NCI-H1930 (cell line): ENCODE measurements around the gene ALDH3A1.

Source experiments
- DNase-seq, 2 experiments: peaks; one replicate each; lab custom pipeline; 2025; lab: John Stamatoyannopoulos, UW

ALDH3A1 gene

DNA sequence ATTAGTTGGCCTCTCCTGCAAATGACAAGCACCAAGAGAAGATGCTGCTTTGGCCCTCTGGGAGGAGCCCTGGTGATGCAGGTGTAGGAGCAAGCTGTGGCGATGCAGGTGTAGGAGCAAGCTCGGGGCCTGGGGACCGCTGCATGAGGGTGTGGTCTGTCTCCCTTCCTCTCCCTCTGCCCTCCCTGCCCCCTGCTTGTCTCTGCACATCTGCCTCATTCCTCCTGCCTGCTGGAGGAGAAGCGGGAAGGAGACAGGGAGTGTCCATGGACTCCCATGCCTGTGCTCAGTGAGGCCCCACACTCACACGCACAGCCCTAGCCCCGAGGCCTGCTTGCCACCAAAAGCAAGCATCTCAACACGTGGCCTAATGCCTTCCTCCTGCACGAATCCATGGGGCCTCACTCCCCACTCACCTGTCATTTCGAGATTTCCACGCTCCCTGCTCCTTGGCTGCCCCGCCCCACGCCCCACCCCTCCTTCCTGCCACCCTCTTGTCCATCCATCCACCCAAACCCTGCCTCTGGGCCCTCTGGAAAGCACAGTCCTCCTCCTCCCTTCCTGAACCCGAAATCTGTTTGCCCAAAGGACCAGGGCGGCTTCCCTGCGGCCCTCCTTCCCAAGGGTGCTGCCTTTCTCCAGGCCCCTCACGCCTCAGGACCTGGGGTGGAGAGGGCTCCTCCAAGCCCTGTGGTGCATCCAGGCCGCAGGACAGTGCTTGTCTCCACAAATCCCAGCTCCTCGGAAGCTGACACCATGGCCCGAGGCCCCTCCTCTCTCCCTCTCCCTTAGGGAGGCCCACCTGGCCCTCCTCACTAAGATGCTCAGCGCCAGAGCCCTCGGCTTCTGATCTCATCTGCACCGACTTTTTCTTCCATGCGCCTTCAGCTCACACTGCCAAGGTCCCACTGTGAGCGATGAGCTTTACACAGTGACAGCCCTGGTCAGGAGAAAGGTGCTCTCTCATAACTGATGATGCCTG lies 11.8 kb upstream of the ALDH3A1 start:
- no peak for DNase-seq

DNA sequence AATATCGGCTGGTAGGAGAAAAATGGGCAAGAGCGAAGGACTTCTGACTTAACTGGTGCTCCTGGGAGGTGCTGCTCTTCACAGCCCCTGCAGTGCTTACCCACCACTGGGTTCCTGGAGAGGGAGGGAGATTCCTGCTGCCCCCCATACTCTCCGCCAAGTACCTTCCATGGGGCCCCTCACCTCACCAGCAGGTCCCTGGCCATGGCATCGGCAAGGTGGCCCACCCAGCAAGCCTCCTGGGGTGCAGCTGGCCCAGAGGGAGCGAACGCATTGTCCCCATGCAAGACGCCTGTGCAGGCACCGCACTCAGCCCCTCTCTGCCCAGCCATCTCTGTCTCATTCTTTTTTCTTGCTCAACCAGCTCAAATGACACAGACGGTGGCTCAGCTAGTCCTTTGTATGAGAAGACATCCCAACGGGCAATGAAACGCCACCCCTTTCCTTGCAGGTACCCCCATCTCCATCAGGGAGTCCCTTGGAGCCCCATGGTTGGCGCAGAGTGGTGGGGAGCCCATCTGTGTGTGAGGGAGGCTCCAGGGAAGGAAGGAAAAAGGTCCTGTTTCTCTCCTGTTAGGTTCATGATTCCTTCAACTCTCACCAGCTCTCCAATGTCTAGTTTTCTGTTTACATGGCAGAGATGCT lies 9.6 kb upstream of the ALDH3A1 start:
- no peak for DNase-seq

DNA sequence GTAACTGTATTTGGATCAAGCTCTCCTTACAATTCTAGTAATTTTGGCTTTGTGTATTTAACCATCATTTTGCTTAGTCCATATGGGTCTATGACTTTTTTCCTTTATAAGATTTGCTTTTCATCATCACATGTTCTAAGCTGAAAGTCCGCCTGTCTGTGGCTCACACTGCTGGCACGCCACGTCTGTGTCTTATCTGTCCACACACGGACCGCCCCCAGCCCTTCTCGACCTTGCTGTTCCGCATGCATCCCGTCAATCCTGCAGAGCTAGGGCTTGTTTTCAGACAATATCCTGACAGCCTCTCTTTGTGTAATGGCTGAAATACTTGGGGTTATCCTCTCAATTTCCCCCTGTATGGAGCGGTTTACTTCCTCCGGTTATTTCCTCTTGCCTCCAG lies 8.4 kb upstream of the ALDH3A1 start:
- no peak for DNase-seq

DNA sequence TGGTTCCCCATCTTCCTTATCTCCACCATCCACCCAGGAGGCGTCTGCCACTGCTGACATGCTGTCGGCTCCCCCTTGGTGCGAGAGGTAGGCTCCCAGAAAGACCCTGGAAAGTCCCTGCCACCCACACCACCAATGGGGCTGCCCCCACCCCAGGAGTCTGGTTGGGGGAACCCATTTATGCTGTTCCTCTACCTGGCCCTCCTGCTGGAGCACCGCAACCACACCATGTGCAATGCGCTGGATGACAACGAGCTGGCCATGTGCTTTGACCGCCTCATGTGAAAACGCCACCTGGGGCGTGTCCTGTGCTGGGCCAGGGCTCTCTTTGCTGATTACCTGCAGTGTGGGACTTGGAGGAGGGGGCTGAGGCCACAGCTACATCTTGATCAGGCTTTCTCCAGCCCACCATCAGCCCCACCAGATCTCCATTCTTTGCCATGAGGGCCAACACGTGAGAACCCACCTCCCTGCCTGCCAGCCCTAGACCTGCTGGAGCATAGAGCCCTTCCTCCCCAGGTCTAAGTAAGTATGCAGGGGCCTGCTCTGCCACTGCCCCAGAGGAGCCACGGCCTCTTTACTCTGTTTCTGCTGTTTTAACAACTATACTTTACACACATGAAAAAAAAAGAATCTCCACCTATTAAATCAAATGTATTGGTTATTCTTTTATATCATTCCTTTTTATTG lies 7.9 kb upstream of the ALDH3A1 start:
- DNase-seq, result no peak

DNA sequence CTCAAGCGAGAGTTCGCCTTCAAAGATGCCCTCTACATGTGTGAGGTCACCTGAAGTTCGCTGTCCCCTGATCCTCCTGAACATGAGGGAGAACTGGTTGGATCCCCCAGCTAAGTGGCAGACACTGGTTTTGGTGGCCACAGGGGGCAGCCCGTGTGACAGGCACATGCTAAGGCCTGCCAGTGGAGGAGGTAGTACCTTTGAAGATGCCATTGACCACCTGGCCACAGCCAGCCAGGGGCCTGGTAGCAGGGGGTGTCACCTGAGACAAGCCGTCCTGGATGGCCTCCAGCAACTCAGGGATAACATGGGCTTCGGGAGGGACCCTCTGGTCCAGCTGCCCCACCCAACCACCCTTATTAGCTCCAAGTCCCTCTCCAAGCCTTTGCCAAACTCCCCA lies 7.3 kb upstream of the ALDH3A1 start:
- DNase-seq, result no peak

DNA sequence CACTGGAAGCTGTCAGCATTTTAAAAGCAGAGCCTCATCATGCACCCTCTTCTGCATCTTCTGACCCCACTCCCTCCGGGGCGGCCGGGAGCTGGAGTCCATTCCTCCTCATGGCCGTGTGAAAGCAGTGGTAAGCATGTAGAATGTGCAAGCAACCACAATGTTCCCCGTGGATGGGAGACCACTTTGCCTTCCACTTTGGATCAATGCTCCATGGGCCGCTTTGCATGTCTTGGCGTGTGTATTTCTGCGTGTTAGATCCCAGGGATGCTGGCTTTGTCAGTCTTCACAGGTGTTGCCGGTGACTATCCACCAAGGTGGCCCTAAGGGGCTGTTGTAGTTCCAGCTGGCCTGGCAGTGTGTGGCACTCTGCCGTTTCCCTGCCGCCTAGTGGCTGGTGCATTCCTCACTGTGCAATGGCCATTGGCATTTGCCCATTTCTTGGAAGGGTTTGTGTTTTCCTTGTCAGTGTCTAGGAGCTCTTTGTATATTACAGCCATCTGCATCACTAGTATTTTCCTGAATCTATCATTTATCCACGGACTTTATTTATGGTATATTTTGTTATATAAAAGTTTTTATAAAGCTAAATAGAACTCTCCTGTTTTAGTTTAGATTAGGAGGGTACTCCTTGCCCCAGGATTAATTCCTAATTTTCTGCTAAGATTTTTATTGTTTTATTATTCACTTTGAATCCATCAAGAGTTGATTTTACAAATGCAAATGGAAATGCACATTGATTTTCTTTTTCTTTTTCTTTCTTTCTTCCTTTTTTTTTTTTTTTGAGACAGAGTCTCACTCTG lies 5.8 kb upstream of the ALDH3A1 start:
- peak in 1 of 2 experiments; percentile 10 for DNase-seq

DNA sequence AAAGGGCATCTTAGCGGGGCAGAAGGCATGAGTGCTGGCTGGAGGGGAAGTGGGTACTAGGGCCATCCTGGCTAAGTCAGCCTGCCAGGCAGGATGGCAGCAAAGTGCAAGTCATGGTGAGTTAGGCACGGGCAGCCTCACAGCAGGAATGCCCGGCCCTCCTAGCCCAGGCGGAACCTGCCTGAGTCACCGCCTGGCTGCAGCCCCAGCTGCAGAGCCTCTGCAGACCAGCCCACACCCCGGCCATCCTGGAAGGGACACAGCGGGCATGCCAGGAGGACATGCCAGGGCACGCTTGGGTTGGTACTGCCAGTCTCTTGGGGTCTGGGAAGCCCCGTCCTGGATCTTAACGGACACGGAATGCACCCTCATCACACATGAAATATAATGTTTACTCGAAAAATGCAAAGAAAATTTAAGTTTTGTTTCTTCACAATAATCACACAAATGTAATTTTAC lies 5.0 kb upstream of the ALDH3A1 start:
- DNase-seq, result no peak

DNA sequence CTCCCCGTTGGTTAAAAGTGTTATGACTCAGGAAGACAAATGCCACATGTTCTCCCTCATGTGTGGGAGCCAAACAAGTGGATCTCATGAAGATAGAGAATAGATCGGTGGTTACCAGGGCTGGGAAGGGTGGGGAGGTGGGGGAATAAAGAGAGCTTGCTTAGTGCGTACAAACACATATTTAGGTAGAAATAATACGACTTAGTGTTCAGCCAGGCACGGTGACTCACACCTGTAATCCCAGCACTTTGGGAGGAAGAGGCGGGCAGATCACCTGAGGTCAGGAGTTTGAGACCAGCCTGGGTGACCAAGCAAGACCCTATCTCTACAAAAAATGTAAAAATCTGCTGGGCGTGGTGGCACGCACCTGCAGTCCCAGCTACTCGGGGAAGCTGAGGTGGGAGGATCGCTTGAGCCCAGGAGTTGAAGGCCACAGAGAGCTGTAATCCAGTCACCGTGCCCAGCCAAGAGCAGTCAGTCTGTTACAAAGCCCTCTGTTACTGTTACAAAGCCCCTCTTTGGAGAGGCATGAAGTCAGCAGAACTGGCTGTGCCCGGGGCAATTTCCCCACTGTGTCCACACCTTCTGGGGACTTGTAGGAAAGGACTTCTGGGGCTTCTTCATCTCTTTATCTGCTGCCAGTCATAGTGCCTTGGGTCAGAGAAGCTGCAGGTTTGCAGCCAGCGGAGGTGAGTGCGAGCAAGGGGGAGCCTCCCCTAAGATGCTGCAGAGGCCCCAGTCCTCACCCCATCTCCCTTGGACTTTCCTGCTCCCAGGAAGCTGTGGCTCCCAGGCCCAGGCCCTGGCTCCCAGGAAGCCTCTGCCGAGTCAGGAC lies 4.3 kb upstream of the ALDH3A1 start:
- DNase-seq, result no peak

DNA sequence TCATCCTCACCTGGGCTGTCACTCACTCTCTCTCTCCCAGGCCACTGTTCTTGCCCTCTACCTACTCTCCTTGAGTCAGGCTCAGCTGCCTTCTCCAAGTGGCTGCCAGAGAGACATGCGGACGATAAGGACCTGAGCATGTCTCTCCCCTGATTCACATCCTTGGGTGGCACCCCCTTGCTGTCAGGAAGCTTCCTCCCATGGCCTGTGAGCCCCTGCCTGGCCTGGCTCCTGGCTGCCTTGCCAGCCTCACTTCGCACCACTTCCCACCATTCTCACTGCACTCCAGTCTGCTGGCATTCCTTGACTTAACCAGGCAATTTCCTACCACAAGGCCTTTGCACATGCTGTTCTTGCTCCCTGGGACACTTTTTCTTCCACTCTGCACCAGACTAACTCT lies 2.7 kb upstream of the ALDH3A1 start:
- no peak for DNase-seq

DNA sequence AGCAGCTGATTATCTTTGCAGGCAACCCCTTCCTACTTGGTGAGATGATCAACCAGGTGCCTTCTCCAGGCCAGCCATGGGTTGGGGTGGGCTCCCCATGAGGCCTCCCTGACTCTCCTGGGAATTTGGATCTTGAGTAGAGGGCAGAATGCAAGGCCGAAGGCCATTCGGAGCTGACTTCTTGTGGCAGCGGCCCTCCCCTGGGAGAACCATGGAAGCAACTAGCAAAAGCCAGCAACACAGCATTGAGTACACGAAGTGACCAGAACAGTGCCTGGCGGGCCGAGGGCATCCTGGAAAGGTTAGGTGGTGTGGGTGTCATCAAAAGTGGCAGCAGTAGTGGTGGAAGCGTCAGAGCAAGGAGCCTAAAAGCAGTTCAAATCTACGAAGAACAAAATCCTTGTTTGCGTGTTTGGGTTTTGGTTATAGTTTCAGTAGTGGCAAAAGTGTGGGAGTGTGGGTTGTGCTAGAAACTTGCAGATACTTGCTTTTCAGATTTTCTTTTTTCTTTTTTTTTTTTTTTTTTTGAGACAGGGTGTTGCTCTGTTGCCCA lies 2.0 kb upstream of the ALDH3A1 start:
- DNase-seq, result no peak

DNA sequence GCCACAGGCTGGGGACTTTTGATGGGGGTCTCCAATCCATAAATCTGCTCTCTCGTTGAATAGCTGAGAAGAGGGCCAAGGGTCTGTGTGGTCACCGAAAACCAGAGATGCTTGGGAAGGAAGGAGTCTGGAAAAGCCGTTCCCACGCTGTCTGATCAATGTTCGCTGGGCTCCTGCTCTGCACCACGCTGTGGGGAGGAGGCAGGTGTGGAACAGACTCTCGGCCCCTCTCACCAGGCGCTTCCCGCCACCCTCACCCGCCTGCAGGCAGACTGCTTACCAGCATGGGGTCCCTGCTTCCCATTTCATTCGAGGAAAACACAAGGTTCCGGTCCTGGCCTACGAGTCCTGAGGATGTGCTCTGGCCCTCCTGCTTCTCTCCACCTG lies 702 bp upstream of the ALDH3A1 start:
- no peak for DNase-seq

DNA sequence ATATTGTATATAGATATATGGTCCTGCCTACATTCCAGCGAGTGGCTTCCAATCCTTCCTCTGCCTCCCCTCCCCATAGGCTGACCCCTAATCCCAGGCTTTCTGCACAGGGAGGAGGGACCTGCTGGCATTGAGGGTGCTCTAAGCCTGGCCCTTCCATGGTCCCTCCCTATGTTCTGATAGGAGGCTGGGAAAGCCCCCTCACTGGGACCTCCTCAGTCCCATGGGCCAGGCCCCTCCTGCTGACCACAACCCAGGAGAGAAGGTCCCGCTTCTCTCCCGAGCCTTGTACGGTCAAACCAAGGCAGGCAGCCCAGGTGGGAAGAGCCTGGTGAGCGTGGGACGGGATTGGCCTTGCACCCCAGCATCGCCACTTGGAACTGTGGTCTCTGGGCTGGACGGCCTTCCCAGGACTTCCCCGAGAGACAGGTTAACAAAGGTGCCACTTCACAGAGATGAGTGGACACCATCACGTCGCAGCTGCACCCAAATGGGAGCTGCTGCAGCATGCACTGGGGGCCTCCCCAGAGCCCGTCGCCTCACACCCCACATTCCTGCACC lies 859 bp downstream of the ALDH3A1 start:
- DNase-seq, result no peak

DNA sequence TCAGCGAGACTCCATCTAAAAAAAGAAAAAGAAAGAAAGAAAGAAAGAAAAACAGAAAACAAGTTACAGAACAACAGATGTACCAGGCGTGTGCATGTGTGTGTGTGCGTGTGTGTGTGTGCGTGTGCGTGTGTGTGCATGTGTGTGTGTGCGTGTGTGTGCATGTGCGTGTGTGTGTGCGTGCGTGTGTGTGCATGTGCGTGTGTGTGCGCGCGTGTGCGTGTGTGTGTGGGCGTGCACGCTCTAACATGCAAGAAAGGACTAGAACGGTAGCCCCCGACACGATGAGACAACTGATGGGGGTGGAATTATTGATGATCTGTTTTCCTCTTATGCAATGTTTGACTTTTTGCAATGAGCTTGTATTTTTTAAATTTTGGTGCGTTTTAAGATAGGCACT lies 1.6 kb downstream of the ALDH3A1 start:
- DNase-seq, result no peak

DNA sequence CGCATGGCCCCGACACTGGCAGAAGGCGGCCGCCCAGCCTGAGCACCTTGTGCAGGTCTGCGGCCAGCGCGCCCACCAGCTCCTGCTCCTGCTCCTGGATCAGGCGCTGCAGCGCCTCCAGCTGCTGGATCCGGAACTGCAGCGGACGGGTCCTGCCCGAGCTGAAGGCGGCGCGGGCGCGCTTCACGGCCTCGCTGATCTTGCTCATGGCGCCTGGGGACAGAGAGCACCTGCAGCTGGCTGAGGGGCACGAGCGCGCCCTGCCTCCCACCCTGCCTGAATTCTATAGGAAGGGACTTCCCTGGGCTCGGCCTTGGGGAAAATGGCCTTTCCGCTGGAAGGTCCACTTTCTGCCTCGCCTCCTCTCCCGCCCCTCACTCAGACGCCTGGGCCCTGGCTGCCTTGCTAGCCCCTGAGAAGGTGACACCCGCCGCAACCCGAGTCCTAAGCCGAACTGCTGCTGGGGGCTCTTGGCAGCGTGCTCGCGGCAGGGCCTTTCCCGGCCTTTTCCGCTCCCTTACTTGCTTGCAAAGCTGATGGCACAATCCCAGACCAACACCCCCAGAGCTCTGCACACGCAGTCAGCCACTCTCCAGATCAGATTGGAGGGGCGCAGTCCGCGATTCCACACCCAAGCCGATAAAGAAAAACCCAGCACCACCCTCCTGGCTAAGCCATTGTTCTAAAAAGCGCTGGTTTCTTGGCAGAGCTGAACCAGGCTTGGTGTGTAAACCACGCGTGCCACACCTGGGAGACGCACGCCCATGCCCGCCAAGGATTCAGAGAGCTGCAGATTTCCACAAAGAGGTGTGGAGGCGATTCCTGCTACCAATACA lies 3.0 kb downstream of the ALDH3A1 start:
- DNase-seq, result peak; percentile 66 to 84

DNA sequence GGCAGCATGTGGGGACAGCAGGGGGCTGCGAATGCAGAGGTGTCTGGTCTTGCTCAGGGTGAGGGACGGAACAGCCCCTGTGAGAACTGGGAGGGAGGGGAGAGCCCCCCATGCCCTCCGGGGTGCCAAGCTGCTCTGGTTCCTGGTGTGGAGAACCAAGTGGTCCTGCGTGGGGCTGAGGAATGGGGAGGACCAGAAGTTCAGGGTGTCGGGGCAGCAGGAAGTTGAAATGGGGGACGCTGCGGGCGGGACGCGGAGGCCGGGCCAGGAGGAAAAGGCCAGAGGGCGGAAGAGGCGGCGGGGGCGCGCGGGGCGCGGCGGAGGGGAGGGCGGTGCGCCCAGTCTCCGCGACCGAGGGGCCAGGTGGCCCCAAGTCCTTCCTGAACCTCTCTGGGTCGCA lies 3.6 kb downstream of the ALDH3A1 start:
- DNase-seq, result no peak

DNA sequence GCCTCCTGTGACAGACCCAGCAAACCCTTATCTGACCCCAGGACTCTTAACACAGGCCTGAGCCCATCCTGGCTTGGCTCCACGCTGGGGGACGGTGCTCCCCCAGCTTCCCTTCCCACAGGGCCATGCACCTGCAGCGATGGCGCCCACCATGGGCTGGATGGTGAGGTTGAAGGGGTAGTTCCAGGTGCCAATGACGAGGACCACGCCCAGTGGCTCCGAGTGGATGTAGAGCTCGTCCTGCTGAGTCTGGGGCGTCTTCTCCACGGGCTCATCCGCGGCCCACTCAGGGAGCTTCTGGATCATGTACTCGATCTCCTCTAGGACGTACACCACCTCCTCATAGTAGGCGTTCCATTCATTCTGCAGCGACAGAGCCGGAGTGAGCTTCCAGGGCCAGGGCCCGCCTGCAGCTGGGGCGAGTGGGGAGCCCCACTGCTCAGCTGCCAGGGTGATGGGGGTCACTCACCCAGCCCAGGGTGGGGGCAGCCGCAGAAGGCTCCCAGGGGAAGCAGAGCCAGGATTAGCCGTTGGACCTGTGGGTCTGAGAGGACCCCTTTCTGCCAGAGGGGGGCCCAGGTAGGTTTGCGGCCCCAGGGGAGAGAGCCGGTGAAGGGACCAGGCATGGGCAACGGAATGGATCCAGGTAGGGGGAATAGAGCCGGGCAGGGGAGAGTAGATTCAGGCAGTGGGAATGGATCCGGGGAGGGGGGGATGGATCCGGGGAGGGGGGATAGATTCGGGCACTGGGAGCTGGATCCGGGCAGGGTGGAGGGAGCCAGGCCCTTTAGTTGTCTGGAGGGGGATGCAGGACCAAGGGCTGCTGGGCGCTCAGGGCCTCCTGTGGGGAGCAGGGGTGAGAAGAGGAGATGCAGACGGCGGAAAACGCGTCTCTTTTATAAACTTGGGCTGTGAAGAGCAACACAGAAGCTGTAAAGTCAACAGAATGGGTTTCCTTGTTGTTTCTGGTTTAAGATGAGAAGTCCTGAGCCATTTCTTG lies 4.7 kb downstream of the ALDH3A1 start:
- DNase-seq, result no peak

DNA sequence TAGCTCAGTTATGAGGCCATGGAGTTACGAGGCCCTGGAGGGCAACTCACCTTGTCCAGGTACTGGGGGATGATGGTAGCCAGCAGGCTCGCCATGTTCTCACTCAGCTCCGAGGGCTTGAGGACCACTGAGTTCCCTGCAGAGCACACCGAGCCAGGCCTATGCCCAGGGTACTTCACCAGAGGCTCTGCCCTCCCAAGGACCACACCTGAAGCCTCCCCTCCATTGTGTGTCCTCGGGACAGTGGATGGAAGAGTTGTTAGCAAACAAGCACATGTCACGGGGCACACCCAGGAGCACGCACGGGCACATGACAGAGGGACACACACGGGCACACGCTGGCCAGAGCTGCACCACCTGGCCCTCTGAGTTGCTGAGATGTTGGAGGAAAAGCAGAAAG lies 5.6 kb downstream of the ALDH3A1 start:
- DNase-seq, result no peak

DNA sequence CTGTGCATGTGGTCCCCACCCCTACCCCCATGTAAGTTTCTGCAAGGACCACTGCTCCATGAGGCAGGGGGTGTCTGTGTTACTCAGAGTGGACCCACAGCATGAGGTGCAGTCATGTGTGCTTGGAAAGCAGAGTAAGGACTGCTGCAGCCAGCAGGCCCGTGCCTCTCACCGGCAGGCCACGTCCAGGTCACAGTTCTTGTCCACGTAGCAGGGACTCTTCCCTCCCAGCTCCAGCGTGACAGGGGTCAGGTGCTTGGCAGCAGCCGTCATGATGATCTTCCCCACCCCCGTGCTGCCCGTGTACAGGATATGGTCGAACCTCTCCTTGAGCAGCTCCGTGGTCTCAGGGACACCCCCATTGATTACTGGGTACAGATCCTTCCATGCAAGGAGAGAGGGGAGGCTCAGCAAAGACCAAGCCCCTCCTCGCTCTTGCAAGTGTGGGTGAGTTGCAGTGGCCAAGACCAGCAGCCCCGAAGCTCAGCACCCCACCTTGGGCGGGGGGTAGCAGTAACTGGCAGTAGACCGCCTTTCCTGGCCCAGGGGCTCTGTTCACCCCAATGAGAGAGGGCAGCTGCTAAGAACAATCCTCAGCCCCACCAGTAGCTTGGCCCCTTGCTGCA lies 6.2 kb downstream of the ALDH3A1 start:
- DNase-seq, result no peak
